Loucy (cell line): ENCODE measurements around the gene CACNB3.

Experiments used
- H2AFZ ChIP-seq: fragments of 200-600 bp; sonication (generic); 2 replicates; pipeline ENCODE4 v1.6.0; 2016; ENCODE audit warnings: antibody characterized with exemption, mild to moderate bottlenecking, low read length, moderate library complexity
- H3F3A ChIP-seq: fragments of 200-600 bp; 2 replicates; pipeline ENCODE4 v1.6.0; 2016; ENCODE audit warnings: antibody characterized with exemption, low read depth, mild to moderate bottlenecking
- H3K27me3 ChIP-seq: fragments of 200-600 bp; sonication (generic); 2 replicates; pipeline ENCODE4 v1.6.1; 2014; ENCODE audit warnings: low read length, mild to moderate bottlenecking; ENCODE audit not compliant: insufficient read depth, poor library complexity, severe bottlenecking
- H3K36me3 ChIP-seq: fragments of 200-600 bp; sonication (generic); 2 replicates; pipeline ENCODE4 v1.6.1; 2016; ENCODE audit warnings: low read length; ENCODE audit not compliant: insufficient read depth
- H3K4me1 ChIP-seq: fragments of 200-600 bp; sonication (generic); 2 replicates; pipeline ENCODE4 v1.5.1; 2014; ENCODE audit warnings: low read length, mild to moderate bottlenecking; ENCODE audit not compliant: insufficient read depth, poor library complexity, severe bottlenecking
- H3K4me2 ChIP-seq: fragments of 200-600 bp; sonication (generic); 2 replicates; pipeline ENCODE4 v1.6.0; 2014; ENCODE audit warnings: antibody characterized with exemption, low read length, low read depth, mild to moderate bottlenecking; ENCODE audit not compliant: poor library complexity, severe bottlenecking
- H3K4me3 ChIP-seq: fragments of 200-600 bp; sonication (generic); 2 replicates; pipeline ENCODE4 v1.5.1; 2014; ENCODE audit warnings: low read length, mild to moderate bottlenecking, mixed read lengths; ENCODE audit not compliant: poor library complexity, severe bottlenecking
- H3K79me2 ChIP-seq: fragments of 200-600 bp; sonication (generic); 2 replicates; pipeline ENCODE4 v1.6.1; 2014; ENCODE audit warnings: low read length; ENCODE audit not compliant: insufficient read depth
- H3K9ac ChIP-seq: fragments of 200-600 bp; sonication (generic); 2 replicates; pipeline ENCODE4 v1.6.0; 2014; ENCODE audit warnings: mild to moderate bottlenecking, low read depth, low read length, moderate library complexity; ENCODE audit not compliant: poor library complexity, severe bottlenecking
- H3K9me2 ChIP-seq: fragments of 200-600 bp; sonication (generic); replicated peaks from 2 replicates; pipeline ENCODE4 v1.6.1; 2016; ENCODE audit warnings: low read depth, low read length, mixed read lengths
- H3K9me3 ChIP-seq: fragments of 200-600 bp; sonication (generic); 2 replicates; pipeline ENCODE4 v1.6.1; 2014; ENCODE audit warnings: mild to moderate bottlenecking, antibody characterized with exemption, low read length, low read depth; ENCODE audit not compliant: insufficient read depth
- H4K20me1 ChIP-seq: fragments of 200-600 bp; sonication (generic); 2 replicates; pipeline ENCODE4 v1.6.0; 2014; ENCODE audit warnings: antibody characterized with exemption, low read length, mild to moderate bottlenecking; ENCODE audit not compliant: insufficient read depth, poor library complexity, severe bottlenecking
- CTCF ChIP-seq: fragments of 200-600 bp; sonication (generic); conservative IDR thresholded peaks from 2 replicates; pipeline ENCODE4 v1.5.1; 2014; ENCODE audit warnings: mild to moderate bottlenecking, antibody characterized with exemption, low read length
- EZH2phosphoT487 ChIP-seq: fragments of 200-600 bp; IDR thresholded peaks from 2 replicates; pipeline ENCODE4 v1.6.1; 2018; ENCODE audit warnings: antibody characterized with exemption, mild to moderate bottlenecking, moderate library complexity, borderline replicate concordance

Gene CACNB3

DNA sequence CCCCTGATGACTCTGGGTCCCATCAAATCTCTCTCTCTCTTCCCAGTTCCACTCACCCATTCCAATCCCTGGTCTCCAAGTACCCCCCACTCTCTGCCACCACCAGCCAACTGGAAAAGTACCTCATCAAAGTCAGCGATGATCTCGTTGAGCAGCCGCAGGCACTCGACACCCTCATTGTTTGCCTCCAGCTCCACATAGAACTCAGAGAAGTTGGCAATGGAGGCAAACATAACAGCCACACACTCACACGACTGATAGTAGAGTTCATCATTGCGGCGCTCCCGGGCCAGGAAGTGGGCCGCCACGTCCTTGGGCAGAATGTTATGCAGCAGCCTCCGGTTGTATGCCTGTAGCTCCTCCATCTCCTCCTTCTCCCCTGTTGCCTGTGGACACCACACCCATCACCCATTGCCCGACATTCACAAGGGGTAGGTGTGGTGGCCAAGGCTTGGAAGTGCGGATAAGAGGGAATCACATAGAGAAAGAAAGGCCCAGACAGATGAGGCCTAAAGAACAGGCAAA, 46.6 kb upstream of the CACNB3 start:
- H3K36me3 ChIP-seq, result peaks cover 40% of the 10 kb centered on the region; the same call in 1 of the 2 replicates

GRCh38 chr12:48773686-48774085, 44.6 kb upstream of the CACNB3 start:
- Histone ChIP-seq H3K4me2 (no peak overlapping the region), H3K4me3 (no peak overlapping the region), H3K9me3 (no peaks in the 10 kb centered on the region), H4K20me1 (no peaks in the 10 kb centered on the region), H2AFZ (no peak overlapping the region), H3K4me1 (no peaks in the 10 kb centered on the region), H3F3A (no peaks in the 10 kb centered on the region), H3K9me2 (no peaks in the 10 kb centered on the region), H3K36me3 (peaks cover 40% of the 10 kb centered on the region; the same call in 1 of the 2 replicates), H3K27me3 (no peaks in the 10 kb centered on the region), H3K79me2 (no peaks in the 10 kb centered on the region), H3K9ac (no peak overlapping the region)
- TF ChIP-seq CTCF (no peak), EZH2phosphoT487 (no peak)

More for the DNA sequence above, 46.6 kb upstream of the CACNB3 start:
- no peak overlapping the region for H2AFZ ChIP-seq
- no peaks in the 10 kb centered on the region for H4K20me1 ChIP-seq
- H3F3A ChIP-seq, result no peaks in the 10 kb centered on the region
- H3K4me3 ChIP-seq, result no peak overlapping the region
- H3K9ac ChIP-seq, result no peak overlapping the region
- H3K9me2 ChIP-seq, result no peaks in the 10 kb centered on the region
- H3K79me2 ChIP-seq, result no peaks in the 10 kb centered on the region
- H3K27me3 ChIP-seq, result no peaks in the 10 kb centered on the region
- H3K4me2 ChIP-seq, result no peak overlapping the region
- peaks cover 6% of the 10 kb centered on the region for H3K4me1 ChIP-seq
- H3K9me3 ChIP-seq, result no peaks in the 10 kb centered on the region
- TF ChIP-seq EZH2phosphoT487, result no peak
- TF ChIP-seq CTCF, result no peak

DNA sequence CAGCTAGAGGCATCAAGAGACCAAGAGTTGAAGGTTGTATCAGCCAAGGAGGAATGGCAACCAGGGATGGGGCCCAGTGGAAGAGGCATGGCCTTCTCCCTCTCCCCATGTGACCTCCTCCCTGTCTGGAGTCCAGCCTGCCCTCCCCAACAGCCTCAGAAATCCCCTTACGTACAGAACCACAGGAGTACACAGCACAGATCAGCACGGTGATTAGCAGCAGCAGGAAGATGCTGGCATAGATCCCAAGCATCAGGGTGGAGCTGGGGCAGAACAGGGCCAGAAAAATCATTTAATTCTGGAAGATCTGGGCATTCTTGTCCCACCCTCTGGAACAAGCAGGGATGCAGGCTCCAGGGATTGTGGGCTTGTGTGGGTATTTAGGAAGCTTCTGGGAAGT, 43.8 kb upstream of the CACNB3 start:
- H3K9me2 ChIP-seq, result no peaks in the 10 kb centered on the region
- H3K4me2 ChIP-seq, result no peak overlapping the region
- H3K9me3 ChIP-seq, result no peaks in the 10 kb centered on the region
- peaks cover 2% of the 10 kb centered on the region for H3K4me1 ChIP-seq
- H3F3A ChIP-seq, result no peaks in the 10 kb centered on the region
- peaks cover 40% of the 10 kb centered on the region; the same call in 1 of the 2 replicates for H3K36me3 ChIP-seq
- no peaks in the 10 kb centered on the region for H3K79me2 ChIP-seq
- no peak for TF ChIP-seq CTCF
- TF ChIP-seq EZH2phosphoT487, result no peak
- no peak overlapping the region for H2AFZ ChIP-seq
- no peaks in the 10 kb centered on the region for H4K20me1 ChIP-seq
- no peaks in the 10 kb centered on the region for H3K27me3 ChIP-seq
- no peak overlapping the region for H3K4me3 ChIP-seq
- H3K9ac ChIP-seq, result no peak overlapping the region
